Nephron progenitor cell (in vitro differentiated cells): ENCODE data around the gene MLXIP.
A peak's percentile ranks its signal among the peaks of the same experiment; 100 is the strongest.

Experiments used
- DNase-seq: peaks from one replicate; pipeline ENCODE4 v3.0.0; 2021
- H3K27ac Mint-ChIP-seq: 2 replicates; pipeline ENCODE4 v1.8.0; 2021; ENCODE audit warnings: mild to moderate bottlenecking, moderate library complexity, mixed read lengths
- H3K27me3 Mint-ChIP-seq: 2 replicates; pipeline ENCODE4 v1.8.0; 2021; ENCODE audit warnings: mild to moderate bottlenecking, low read depth, mixed read lengths; ENCODE audit not compliant: poor library complexity
- H3K36me3 Mint-ChIP-seq: 2 replicates; pipeline ENCODE4 v1.8.0; 2021; ENCODE audit warnings: low read depth, mixed read lengths
- H3K4me1 Mint-ChIP-seq: 2 replicates; pipeline ENCODE4 v1.8.0; 2021; ENCODE audit warnings: mixed read lengths
- H3K4me3 Mint-ChIP-seq: 2 replicates; pipeline ENCODE4 v1.8.0; 2021; ENCODE audit warnings: mild to moderate bottlenecking, moderate library complexity, mixed read lengths
- H3K9me3 Mint-ChIP-seq: 2 replicates; pipeline ENCODE4 v1.8.0; 2021; ENCODE audit warnings: mild to moderate bottlenecking, moderate library complexity, mixed read lengths
- TF ChIP-seq, protein P1 (sequence below): fragments of 200-600 bp; sonication (generic); IDR thresholded peaks from 2 replicates; pipeline ENCODE4 v1.5.0; 2021; ENCODE audit warnings: antibody characterized with exemption

MLXIP gene

DNA sequence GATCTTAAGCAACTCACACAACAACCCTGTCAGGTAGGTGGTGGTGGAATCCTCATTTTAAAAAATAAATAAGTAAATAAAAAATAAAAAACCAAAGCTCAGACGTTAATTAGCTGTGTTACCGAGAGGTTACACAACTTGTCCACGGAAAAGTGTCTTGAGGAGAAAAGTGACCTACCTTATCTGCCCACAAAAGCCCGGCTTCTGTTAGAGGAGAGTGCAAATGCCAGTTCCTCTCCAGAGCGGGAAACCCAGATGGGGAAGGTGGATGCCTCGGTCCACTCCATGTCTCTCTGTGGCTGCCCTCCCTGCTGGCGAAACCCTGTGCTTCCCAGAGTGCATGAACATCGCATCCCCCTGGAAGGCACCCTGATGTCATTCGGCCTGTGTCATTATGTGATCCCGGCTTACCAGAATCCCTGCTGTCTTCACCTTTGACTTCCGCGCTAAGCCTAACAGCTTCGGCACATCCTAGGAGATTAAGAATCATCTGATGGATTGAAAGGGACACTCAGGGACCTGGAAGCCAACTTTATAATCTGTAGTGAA, 6.4 kb downstream of the MLXIP start:
- Mint-ChIP-seq H3K27me3 (no peaks in the 10 kb centered on the region), H3K27ac (no peak overlapping the region), H3K4me1 (peaks cover 85% of the 10 kb centered on the region), H3K4me3 (no peak overlapping the region), H3K9me3 (no peaks in the 10 kb centered on the region), H3K36me3 (peaks cover 27% of the 10 kb centered on the region)
- TF ChIP-seq, protein P1, sequence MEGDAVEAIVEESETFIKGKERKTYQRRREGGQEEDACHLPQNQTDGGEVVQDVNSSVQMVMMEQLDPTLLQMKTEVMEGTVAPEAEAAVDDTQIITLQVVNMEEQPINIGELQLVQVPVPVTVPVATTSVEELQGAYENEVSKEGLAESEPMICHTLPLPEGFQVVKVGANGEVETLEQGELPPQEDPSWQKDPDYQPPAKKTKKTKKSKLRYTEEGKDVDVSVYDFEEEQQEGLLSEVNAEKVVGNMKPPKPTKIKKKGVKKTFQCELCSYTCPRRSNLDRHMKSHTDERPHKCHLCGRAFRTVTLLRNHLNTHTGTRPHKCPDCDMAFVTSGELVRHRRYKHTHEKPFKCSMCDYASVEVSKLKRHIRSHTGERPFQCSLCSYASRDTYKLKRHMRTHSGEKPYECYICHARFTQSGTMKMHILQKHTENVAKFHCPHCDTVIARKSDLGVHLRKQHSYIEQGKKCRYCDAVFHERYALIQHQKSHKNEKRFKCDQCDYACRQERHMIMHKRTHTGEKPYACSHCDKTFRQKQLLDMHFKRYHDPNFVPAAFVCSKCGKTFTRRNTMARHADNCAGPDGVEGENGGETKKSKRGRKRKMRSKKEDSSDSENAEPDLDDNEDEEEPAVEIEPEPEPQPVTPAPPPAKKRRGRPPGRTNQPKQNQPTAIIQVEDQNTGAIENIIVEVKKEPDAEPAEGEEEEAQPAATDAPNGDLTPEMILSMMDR = no peak
- DNase-seq = no peak

GRCh38 chr12:122085591-122085990, 7.0 kb downstream of the MLXIP start:
- no peaks in the 10 kb centered on the region for H3K9me3 Mint-ChIP-seq
- peak overlapping the region; percentile 87 for H3K27ac Mint-ChIP-seq
- DNase-seq = no peak
- TF ChIP-seq, protein P1 = no peak
- H3K4me1 Mint-ChIP-seq = peaks cover 80% of the 10 kb centered on the region
- peak overlapping the region; percentile 15 for H3K4me3 Mint-ChIP-seq
- no peaks in the 10 kb centered on the region for H3K27me3 Mint-ChIP-seq
- peaks cover 27% of the 10 kb centered on the region for H3K36me3 Mint-ChIP-seq

- Mint-ChIP-seq H3K27me3 (no peaks in the 10 kb centered on the region), H3K36me3 (peaks cover 27% of the 10 kb centered on the region), H3K4me3 (peak overlapping the region; percentile 33), H3K27ac (peak overlapping the region; percentile 87), H3K4me1 (peaks cover 79% of the 10 kb centered on the region), H3K9me3 (no peaks in the 10 kb centered on the region)
- TF ChIP-seq, protein P1 = no peak
- DNase-seq = no peak
Measured at GRCh38 chr12:122086116-122086515, 7.6 kb downstream of the MLXIP start.

- TF ChIP-seq, protein P1 = no peak
- Mint-ChIP-seq H3K9me3 (no peaks in the 10 kb centered on the region), H3K27ac (peak overlapping the region; percentile 93), H3K36me3 (peaks cover 31% of the 10 kb centered on the region), H3K4me1 (peaks cover 72% of the 10 kb centered on the region), H3K27me3 (no peaks in the 10 kb centered on the region), H3K4me3 (peak overlapping the region; percentile 68)
- DNase-seq = no peak
Measured at GRCh38 chr12:122086641-122087285, 8.2 kb downstream of the MLXIP start.

DNA sequence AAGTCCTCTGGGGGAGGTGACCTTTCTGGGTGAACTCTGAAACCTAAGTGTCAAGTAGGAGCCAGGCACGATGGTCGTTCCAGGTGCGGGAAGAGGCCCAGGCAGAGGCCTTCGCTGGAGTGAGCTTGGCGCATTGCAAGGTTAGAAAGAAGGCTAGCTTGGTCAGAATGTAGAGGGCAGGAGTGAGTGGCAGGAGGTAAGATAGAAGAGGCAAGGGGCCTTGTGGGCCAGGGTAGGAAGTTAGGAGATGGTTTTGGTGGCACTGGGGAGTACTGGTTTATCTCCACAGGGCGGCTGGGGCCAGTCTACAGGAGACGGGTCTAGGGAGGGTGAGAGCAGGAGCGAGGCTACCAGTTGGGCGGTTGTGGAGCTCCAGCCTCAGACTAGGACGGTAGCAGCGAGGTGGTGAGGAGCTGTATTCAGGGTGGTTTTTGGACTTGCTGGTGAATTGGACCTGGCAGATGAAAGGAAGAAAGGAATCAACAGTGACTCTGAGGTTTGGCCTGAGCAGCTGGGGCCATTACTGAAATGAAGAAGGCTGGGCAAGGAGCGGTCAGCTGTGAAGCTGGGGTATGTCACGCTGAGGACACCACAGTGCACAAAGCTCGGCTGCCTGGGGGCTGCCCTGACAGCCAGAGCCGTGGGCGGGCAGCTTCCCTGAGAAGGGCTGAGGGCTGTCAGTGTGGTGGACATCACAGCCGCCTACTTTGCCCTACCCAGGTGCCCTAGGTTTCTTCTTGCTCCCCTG, 9.0 kb downstream of the MLXIP start:
- Mint-ChIP-seq H3K4me1 (peaks cover 64% of the 10 kb centered on the region), H3K27ac (peak overlapping the region; percentile 93), H3K4me3 (peak overlapping the region; percentile 68), H3K36me3 (peaks cover 32% of the 10 kb centered on the region), H3K9me3 (no peaks in the 10 kb centered on the region), H3K27me3 (no peaks in the 10 kb centered on the region)
- TF ChIP-seq, protein P1 = no peak
- peak; percentile 54 for DNase-seq
